Activated CD4-positive, alpha-beta T cell treated with anti-CD3 and anti-CD28 coated beads, Interleukin-2, amount 50 U/mL, for 24 hours (primary cell): Measurements from ENCODE around the gene MYH7B.
A peak's percentile ranks its signal among the peaks of the same experiment; 100 is the strongest.

ENCODE experiments used
- DNase-seq, 2 donors: peaks; one replicate each; pipeline ENCODE4 v3.0.0-alpha.2; 2020; ENCODE audit warnings: low read depth in 1 of 2, low spot score in 1 of 2

Gene MYH7B

GRCh38 chr20:34955231-34956040, at the start of gene MYH7B, which contains the start of gene GSS:
Gene MYH7B, plus strand, starts transcription at chr20:34955868. Its CDS starts 22,138 bp downstream, at chr20:34978006.
Gene GSS, minus strand, starts transcription at chr20:34955806. Its CDS starts 3,954 bp downstream, at chr20:34951852.
- peak; percentile 94 to 98 for DNase-seq

GRCh38 chr20:34907616-34908469, 47.8 kb upstream of the MYH7B start:
- no peak for DNase-seq

- no peak for DNase-seq
These were observed 40.5 kb upstream of the MYH7B start for GRCh38 chr20:34915131-34915530.

GRCh38 chr20:34915749-34916455, 39.8 kb upstream of the MYH7B start:
- no peak for DNase-seq

GRCh38 chr20:34916774-34917354, 38.8 kb upstream of the MYH7B start:
- no peak for DNase-seq

- DNase-seq: no peak
These were observed 35.6 kb upstream of the MYH7B start for GRCh38 chr20:34920055-34920454.

- DNase-seq: no peak
These were observed 34.2 kb upstream of the MYH7B start for GRCh38 chr20:34921436-34921835.

GRCh38 chr20:34922654-34923381, 32.9 kb upstream of the MYH7B start:
- DNase-seq: no peak

GRCh38 chr20:34923414-34923813, 32.3 kb upstream of the MYH7B start:
- DNase-seq: no peak

- DNase-seq: no peak
These were observed 30.3 kb upstream of the MYH7B start for GRCh38 chr20:34925341-34925740.

GRCh38 chr20:34925981-34926380, 29.7 kb upstream of the MYH7B start:
- DNase-seq: no peak

- no peak for DNase-seq
These were observed 29.1 kb upstream of the MYH7B start for GRCh38 chr20:34926581-34926980.

- DNase-seq: no peak
These were observed 27.9 kb upstream of the MYH7B start for GRCh38 chr20:34927736-34928135.

- no peak for DNase-seq
These were observed 27.3 kb upstream of the MYH7B start for GRCh38 chr20:34928411-34928810.

GRCh38 chr20:34931771-34932170, 23.9 kb upstream of the MYH7B start:
- DNase-seq: no peak

GRCh38 chr20:34938466-34939163, 17.1 kb upstream of the MYH7B start:
- no peak for DNase-seq

- no peak for DNase-seq
These were observed 15.6 kb upstream of the MYH7B start for GRCh38 chr20:34940081-34940481.

GRCh38 chr20:34941226-34941625, 14.4 kb upstream of the MYH7B start:
- DNase-seq: no peak

- DNase-seq: no peak
These were observed 13.4 kb upstream of the MYH7B start for GRCh38 chr20:34942301-34942700.
